Brain pericyte (primary cell): ENCODE measurements around the gene CCNT2.
"Not testable (repeated sequence)": the region's sequence is repeated elsewhere in the genome, so short reads cannot be mapped to it uniquely, and the experiment has no call there.

Experiments
- DNase-seq: peaks from one replicate; pipeline ENCODE4 v3.0.0-alpha.2; 2012; ENCODE audit warnings: low read depth, low spot score

The CCNT2 gene

GRCh38 chr2:134975281-134976009 is 56.8 kb downstream of the CCNT2 start:
- no peak for DNase-seq

- no peak for DNase-seq
Observed at GRCh38 chr2:134976074-134976702, 57.6 kb downstream of the CCNT2 start.

GRCh38 chr2:134977104-134977503 is 58.5 kb downstream of the CCNT2 start:
- not testable (repeated sequence) for DNase-seq

GRCh38 chr2:134979221-134979620 is 60.6 kb downstream of the CCNT2 start:
- no peak for DNase-seq

- no peak for DNase-seq
Observed at GRCh38 chr2:134980639-134981038, 62.0 kb downstream of the CCNT2 start.

GRCh38 chr2:134982603-134983002 is 64.0 kb downstream of the CCNT2 start:
- DNase-seq = no peak

GRCh38 chr2:134985061-134985460 is 66.4 kb downstream of the CCNT2 start:
- no peak for DNase-seq

GRCh38 chr2:134988994-134989605 is 70.5 kb downstream of the CCNT2 start:
- no peak for DNase-seq

GRCh38 chr2:134999521-134999920 is 80.9 kb downstream of the CCNT2 start:
- DNase-seq = no peak

- DNase-seq = no peak
Observed at GRCh38 chr2:135002836-135003235, 84.2 kb downstream of the CCNT2 start.

GRCh38 chr2:135004005-135004746 is 85.6 kb downstream of the CCNT2 start:
- peak; percentile 13 for DNase-seq

- no peak for DNase-seq
Observed at GRCh38 chr2:135005753-135006152, 87.1 kb downstream of the CCNT2 start.
